ENCODE measurements around the gene PCDHA4.
"Not testable (repeated sequence)": the region's sequence is repeated elsewhere in the genome, so short reads cannot be mapped to it uniquely, and the experiment has no call there.

PCDHA4 gene

GRCh38 chr5:140806834-140807775, at the start of gene PCDHA4:
Gene PCDHA4, plus strand, starts transcription at chr5:140807068.
- Histone ChIP-seq H3K36me3 (no peaks in the 10 kb centered on the region), H3K4me3 (ENCODE audit: low read depth in 1 of 2, low read length in 1 of 2) (no peak within 1 kb of the TSS), H3K4me1 (ENCODE audit: control insufficient read depth in 1 of 2, insufficient read depth in 1 of 2, low read depth in 1 of 2, low read length in 1 of 2) (no peaks in the 10 kb centered on the region), H3K27ac (no peak within 1 kb of the TSS), H3K27me3 (peaks cover 10% of the 10 kb centered on the region), H3K9me3 (peaks cover 10% of the 10 kb centered on the region)
- no peak for TF ChIP-seq CTCF (IDR thresholded peaks at IDR 0.05)

GRCh38 chr5:140764177-140764973, 42.5 kb upstream of the PCDHA4 start:
- no peaks in the 10 kb centered on the region for H3K27me3 ChIP-seq
- peaks cover 63% of the 10 kb centered on the region for H3K9me3 ChIP-seq
- H3K4me3 ChIP-seq (ENCODE audit: low read depth in 1 of 2, low read length in 1 of 2): no peak overlapping the region
- TF ChIP-seq CTCF (IDR thresholded peaks at IDR 0.05): no peak
- H3K27ac ChIP-seq: no peak overlapping the region
- H3K4me1 ChIP-seq (ENCODE audit: control insufficient read depth in 1 of 2, insufficient read depth in 1 of 2, low read depth in 1 of 2, low read length in 1 of 2): no peaks in the 10 kb centered on the region
- no peaks in the 10 kb centered on the region for H3K36me3 ChIP-seq

GRCh38 chr5:140767444-140767843, 39.4 kb upstream of the PCDHA4 start:
- Histone ChIP-seq H3K36me3 (no peaks in the 10 kb centered on the region), H3K27ac (no peak overlapping the region), H3K27me3 (no peaks in the 10 kb centered on the region), H3K4me1 (ENCODE audit: control insufficient read depth in 1 of 2, insufficient read depth in 1 of 2, low read depth in 1 of 2, low read length in 1 of 2) (no peaks in the 10 kb centered on the region), H3K9me3 (peaks cover 61% of the 10 kb centered on the region), H3K4me3 (ENCODE audit: low read depth in 1 of 2, low read length in 1 of 2) (no peak overlapping the region)
- no peak for TF ChIP-seq CTCF (IDR thresholded peaks at IDR 0.05)

GRCh38 chr5:140780512-140780911, 26.4 kb upstream of the PCDHA4 start:
- Histone ChIP-seq H3K36me3 (no peaks in the 10 kb centered on the region), H3K4me3 (ENCODE audit: low read depth in 1 of 2, low read length in 1 of 2) (no peak overlapping the region), H3K9me3 (peaks cover 21% of the 10 kb centered on the region), H3K4me1 (ENCODE audit: control insufficient read depth in 1 of 2, insufficient read depth in 1 of 2, low read depth in 1 of 2, low read length in 1 of 2) (no peaks in the 10 kb centered on the region), H3K27me3 (no peaks in the 10 kb centered on the region), H3K27ac (no peak overlapping the region)
- no peak for TF ChIP-seq CTCF (IDR thresholded peaks at IDR 0.05)

GRCh38 chr5:140785905-140786686, 20.8 kb upstream of the PCDHA4 start, which contains the start of gene PCDHA1:
Gene PCDHA1, plus strand, starts transcription at chr5:140786140.
- H3K27me3 ChIP-seq: peaks cover 38% of the 10 kb centered on the region
- no peak within 1 kb of the TSS for H3K4me3 ChIP-seq (ENCODE audit: low read depth in 1 of 2, low read length in 1 of 2)

GRCh38 chr5:140787422-140787821, 19.4 kb upstream of the PCDHA4 start:
- peaks cover 69% of the 10 kb centered on the region for H3K9me3 ChIP-seq
- peaks cover 38% of the 10 kb centered on the region for H3K27me3 ChIP-seq

More at GRCh38 chr5:140785905-140786686, 20.8 kb upstream of the PCDHA4 start, which contains the start of gene PCDHA1:
- TF ChIP-seq CTCF (IDR thresholded peaks at IDR 0.05): no peak
- H3K36me3 ChIP-seq: no peaks in the 10 kb centered on the region
- H3K4me1 ChIP-seq (ENCODE audit: control insufficient read depth in 1 of 2, insufficient read depth in 1 of 2, low read depth in 1 of 2, low read length in 1 of 2): peaks cover 0 to 3% of the 10 kb centered on the region in 2 experiments
- H3K9me3 ChIP-seq: peaks cover 56% of the 10 kb centered on the region
- no peak within 1 kb of the TSS for H3K27ac ChIP-seq

GRCh38 chr5:140787849-140788504, 18.9 kb upstream of the PCDHA4 start:
- H3K36me3 ChIP-seq; H3K4me3 ChIP-seq (ENCODE audit: low read depth in 1 of 2, low read length in 1 of 2); H3K4me1 ChIP-seq (ENCODE audit: control insufficient read depth in 1 of 2, insufficient read depth in 1 of 2, low read depth in 1 of 2, low read length in 1 of 2); H3K27ac ChIP-seq: not testable (repeated sequence)
- H3K9me3 ChIP-seq: peaks cover 73% of the 10 kb centered on the region
- peaks cover 38% of the 10 kb centered on the region for H3K27me3 ChIP-seq

More at GRCh38 chr5:140787422-140787821, 19.4 kb upstream of the PCDHA4 start:
- H3K27ac ChIP-seq; H3K36me3 ChIP-seq; H3K4me3 ChIP-seq (ENCODE audit: low read depth in 1 of 2, low read length in 1 of 2); H3K4me1 ChIP-seq (ENCODE audit: control insufficient read depth in 1 of 2, insufficient read depth in 1 of 2, low read depth in 1 of 2, low read length in 1 of 2): not testable (repeated sequence)

All from neutrophil (primary cell).